Liver (tissue), 9 donors: ENCODE measurements around the gene VWF. TPM values are rescaled to one million over a fixed set of nuclear protein-coding genes. Genes with fewer than 3 reads are reported as not detected.

Experiments
- DNase-seq: peaks from one replicate; pipeline ENCODE4 v3.0.0-alpha.2; 2017; ENCODE audit warnings: low spot score
- H3K27ac ChIP-seq, 2 donors: one replicate each; pipeline ENCODE4 v1.7.0; 2013; ENCODE audit warnings: inconsistent platforms in 2 of 2, low read length in 2 of 2, control low read depth in 1 of 2, low read depth in 1 of 2, mild to moderate bottlenecking in 1 of 2
- H3K27me3 ChIP-seq, 4 donors: one replicate each; pipeline versions ENCODE4 v1.6.1 to v1.7.0; 2013; ENCODE audit warnings: low read length in 3 of 4, inconsistent platforms in 1 of 4, mild to moderate bottlenecking in 1 of 4, moderate library complexity in 1 of 4; ENCODE audit not compliant: control insufficient read depth in 4 of 4, insufficient read depth in 4 of 4
- H3K36me3 ChIP-seq, 4 donors: one replicate each; pipeline versions ENCODE4 v1.6.1 to v1.7.0; 2013; ENCODE audit warnings: low read length in 3 of 4, mild to moderate bottlenecking in 3 of 4, low read depth in 1 of 4, moderate library complexity in 1 of 4; ENCODE audit not compliant: control insufficient read depth in 4 of 4, insufficient read depth in 3 of 4
- H3K4me1 ChIP-seq, 4 donors: one replicate each; pipeline versions ENCODE4 v1.6.1 to v1.7.0; 2013; ENCODE audit warnings: low read length in 3 of 4, mild to moderate bottlenecking in 3 of 4, moderate library complexity in 1 of 4; ENCODE audit not compliant: control insufficient read depth in 4 of 4, insufficient read depth in 4 of 4
- H3K4me3 ChIP-seq, 3 donors: one replicate each; pipeline versions ENCODE4 v1.6.1 to v1.7.0; 2013; ENCODE audit warnings: low read length in 3 of 3, control low read depth in 1 of 3, low read depth in 1 of 3, mild to moderate bottlenecking in 1 of 3
- H3K9ac ChIP-seq, 2 donors: one replicate each; pipeline ENCODE4 v1.7.0; 2013; ENCODE audit warnings: low read length in 2 of 2, mild to moderate bottlenecking in 2 of 2, moderate library complexity in 2 of 2, control low read depth in 1 of 2, low read depth in 1 of 2
- H3K9me3 ChIP-seq, 4 donors: one replicate each; pipeline versions ENCODE4 v1.6.1 to v1.7.0; 2013; ENCODE audit warnings: low read length in 3 of 4; ENCODE audit not compliant: control insufficient read depth in 4 of 4
- ATF3 ChIP-seq: IDR thresholded peaks from 2 replicates; pipeline ENCODE4 v1.6.1; 2016; ENCODE audit warnings: antibody characterized with exemption
- EGR1 ChIP-seq, 2 donors: IDR thresholded peaks; 2 replicates each; pipeline ENCODE4 v1.6.1; 2016 to 2018; ENCODE audit warnings: antibody characterized with exemption in 2 of 2, low read depth in 2 of 2
- FOXA1 ChIP-seq: IDR thresholded peaks from 2 replicates; pipeline ENCODE4 v1.6.1; 2016; ENCODE audit warnings: antibody characterized with exemption
- FOXA2 ChIP-seq: IDR thresholded peaks from 2 replicates; pipeline ENCODE4 v1.6.1; 2016; ENCODE audit warnings: antibody characterized with exemption
- GABPA ChIP-seq, 2 donors: IDR thresholded peaks in 1 of 2; conservative IDR thresholded peaks in 1 of 2; 2 replicates each; pipeline ENCODE4 v1.6.1; 2016; ENCODE audit warnings: antibody characterized with exemption in 2 of 2, mild to moderate bottlenecking in 1 of 2, moderate library complexity in 1 of 2
- HNF4A ChIP-seq, 2 donors: conservative IDR thresholded peaks; 2 replicates each; pipeline ENCODE4 v1.6.1; 2016; ENCODE audit warnings: antibody characterized with exemption in 2 of 2, mild to moderate bottlenecking in 2 of 2
- MAX ChIP-seq: IDR thresholded peaks from 2 replicates; pipeline ENCODE4 v1.6.1; 2016; ENCODE audit warnings: antibody characterized with exemption
- NR2F2 ChIP-seq: IDR thresholded peaks from 2 replicates; pipeline ENCODE4 v1.6.1; 2016; ENCODE audit warnings: antibody characterized with exemption
- RAD21 ChIP-seq, 2 donors: IDR thresholded peaks; 2 replicates each; pipeline ENCODE4 v1.6.1; 2016; ENCODE audit warnings: antibody characterized with exemption in 2 of 2, mild to moderate bottlenecking in 2 of 2
- REST ChIP-seq: IDR thresholded peaks from 2 replicates; pipeline ENCODE4 v1.6.1; 2016; ENCODE audit warnings: antibody characterized with exemption, mild to moderate bottlenecking
- RXRA ChIP-seq, 2 donors: IDR thresholded peaks; 2 replicates each; pipeline ENCODE4 v1.6.1; 2017 to 2018; ENCODE audit warnings: antibody characterized with exemption in 2 of 2, mild to moderate bottlenecking in 1 of 2
- YY1 ChIP-seq: IDR thresholded peaks from 2 replicates; pipeline ENCODE4 v1.6.1; 2016; ENCODE audit warnings: antibody characterized with exemption, mild to moderate bottlenecking
- ZBTB33 ChIP-seq: IDR thresholded peaks from 2 replicates; pipeline ENCODE4 v1.6.1; 2016; ENCODE audit warnings: antibody characterized with exemption
- WGBS: extraction: QIAGEN DNeasy Blood & Tissue Kit; methylation state at CpG from one replicate; pipeline ENCODE4 v1.1.7; 2013; 5-methylcytosine and 5-hydroxymethylcytosine counted together
- polyA plus RNA-seq, 2 donors: library from polyadenylated mRNA; stranded (reverse) in 1 of 2; unstranded in 1 of 2; fragments of 200-250 nt in 1 of 2; fragments of >200 nt in 1 of 2; fragmentation: Nextera tagmentation in 1 of 2; extraction: Ambion mirVana in 1 of 2; gene quantifications; one replicate each; pipeline versions ENCODE4 v1.2.1 to v1.2.3, GENCODE V29; 2013 to 2015
- total RNA-seq, 2 donors: library from RNA; depleted of rRNA; stranded (reverse); fragments of >200 nt; gene quantifications; one replicate each; pipeline ENCODE4 v1.2.3, GENCODE V29; 2014
- donor health status: healthy.
- donor health status: healthy.
- donor health status: healthy.
- donor health status: healthy.
- donor health status: healthy.

VWF gene
- total and polyA plus RNA-seq, 4 donors = 2.1 to 10.8 (median 4.0) TPM

DNA sequence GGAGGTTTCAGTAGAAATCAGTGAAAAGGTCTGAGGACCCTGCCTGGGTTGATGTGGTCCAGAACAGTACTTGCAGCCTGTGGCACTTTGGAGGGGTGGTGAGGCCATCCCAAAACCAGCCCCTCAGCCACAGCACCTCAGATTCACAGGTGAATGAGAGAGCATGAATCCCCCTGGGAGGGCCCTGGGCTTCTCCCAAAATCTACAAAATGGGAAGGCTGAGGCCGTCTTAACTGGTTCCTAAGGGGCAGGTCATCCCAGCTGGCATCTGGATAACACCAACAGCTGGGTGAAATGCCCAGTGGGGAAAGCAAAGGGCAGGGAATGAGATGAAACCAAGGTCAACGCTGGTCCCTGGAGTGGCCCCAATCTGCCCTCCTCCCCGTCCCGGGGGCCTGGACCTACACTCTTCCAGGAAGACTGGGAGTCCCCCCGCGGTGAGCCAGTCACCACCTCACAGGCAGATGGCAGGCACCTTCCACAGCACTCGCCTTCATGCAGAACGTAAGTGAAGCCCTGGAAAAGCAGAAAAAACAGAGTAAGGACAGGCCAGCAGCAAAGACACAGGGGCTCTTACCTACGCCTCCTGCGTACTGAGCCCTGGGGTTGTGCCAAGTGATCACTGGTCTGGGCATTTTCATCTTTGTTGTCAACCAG lies 153.1 kb downstream of the VWF start:
- Histone ChIP-seq H3K27me3 (no peaks in the 10 kb centered on the region), H3K4me3 (no peak overlapping the region), H3K36me3 (no peaks in the 10 kb centered on the region), H3K4me1 (no peaks in the 10 kb centered on the region), H3K27ac (no peak overlapping the region), H3K9me3 (no peaks in the 10 kb centered on the region), H3K9ac (no peak overlapping the region)
- WGBS = 92% methylated on average over 10 of the region's 10 CpGs
- TF ChIP-seq GABPA (IDR thresholded peaks at IDR 0.05 in 1 of 2, conservative IDR thresholded peaks at IDR 0.05 in 1 of 2) = no peak
- no peak for TF ChIP-seq FOXA2
- TF ChIP-seq REST = no peak
- no peak for DNase-seq

DNA sequence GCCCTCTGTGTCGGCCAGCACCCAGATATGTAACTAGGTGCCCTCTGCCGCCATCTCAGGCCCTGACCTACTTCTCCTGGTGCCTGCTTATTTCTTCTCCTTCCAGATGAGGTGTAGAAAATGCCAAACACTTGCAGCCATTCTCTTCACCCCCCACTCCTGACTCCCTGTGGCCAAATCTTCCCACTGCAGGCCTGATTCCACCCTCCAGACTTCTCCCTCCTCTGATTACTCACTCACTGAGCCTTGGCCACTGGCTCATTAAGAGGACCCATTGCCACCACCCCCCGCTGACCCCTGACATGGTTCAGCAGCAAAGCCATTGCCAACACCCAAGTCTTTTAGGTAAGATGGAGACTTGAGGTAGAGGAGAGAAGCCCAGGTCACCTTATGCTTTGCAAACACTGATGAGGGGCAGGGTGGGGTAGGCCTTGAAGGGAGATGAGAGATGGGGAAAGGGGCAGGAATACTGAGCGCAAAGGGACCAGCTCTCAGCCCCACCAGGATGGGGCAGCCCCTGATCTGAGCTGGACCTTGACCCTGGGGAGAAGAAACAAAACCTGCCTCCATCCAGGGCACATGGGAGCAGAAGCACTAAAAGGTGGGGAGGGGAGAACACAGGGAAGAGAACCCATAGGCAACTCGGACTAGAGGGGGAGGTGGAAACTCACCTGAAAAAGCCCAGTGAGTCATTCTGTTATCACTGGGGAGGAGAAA lies 154.3 kb downstream of the VWF start:
- no peak for DNase-seq
- WGBS = 91% methylated on average over 5 of the region's 5 CpGs
- H3K9ac ChIP-seq = no peak overlapping the region
- H3K36me3 ChIP-seq = no peaks in the 10 kb centered on the region
- H3K27me3 ChIP-seq = no peaks in the 10 kb centered on the region
- TF ChIP-seq FOXA2 (no peak), RXRA (IDR thresholded peaks at IDR 0.05) (no peak)
- H3K4me3 ChIP-seq = no peak overlapping the region
- no peaks in the 10 kb centered on the region for H3K9me3 ChIP-seq
- no peak overlapping the region for H3K27ac ChIP-seq
- H3K4me1 ChIP-seq = no peaks in the 10 kb centered on the region

DNA sequence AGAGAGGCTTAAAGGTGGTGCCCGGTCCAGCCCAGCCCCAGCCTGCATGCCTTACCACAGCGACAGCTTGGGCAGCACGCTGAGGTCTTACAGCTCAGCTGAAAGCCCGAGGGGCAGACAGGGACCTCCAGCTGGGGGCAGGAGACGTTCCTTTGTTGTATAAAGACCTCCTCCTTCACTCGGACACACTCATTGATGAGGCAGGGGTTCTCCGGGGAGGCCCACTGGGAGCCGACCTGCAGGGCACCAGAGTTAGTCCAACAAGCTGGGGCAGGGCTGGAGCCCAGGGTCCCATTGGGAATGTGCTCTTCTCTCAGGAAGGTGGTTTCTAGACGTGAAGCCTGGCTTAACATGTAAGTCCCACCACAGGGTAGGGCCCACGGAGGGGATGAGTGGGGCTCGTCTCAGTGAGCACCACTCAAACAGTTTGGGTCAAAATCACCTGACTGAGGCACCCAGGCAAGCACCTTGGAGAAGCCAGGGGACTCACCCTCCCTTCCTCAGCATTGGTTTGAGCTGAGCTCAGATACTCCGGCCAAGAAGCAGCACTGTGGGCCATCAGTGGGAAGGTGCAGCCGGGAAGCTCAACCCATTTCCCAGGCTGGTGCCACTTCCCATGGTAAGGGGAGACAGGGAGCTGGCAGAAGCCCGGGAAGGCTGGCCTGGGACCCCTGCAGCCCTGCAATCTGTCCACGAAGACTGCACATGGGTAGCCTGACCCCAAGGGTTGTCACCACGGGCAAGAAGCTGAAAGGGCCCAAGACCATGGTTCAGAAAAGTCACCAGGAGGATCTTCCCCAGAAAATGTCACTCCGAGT lies 155.1 kb downstream of the VWF start:
- 87% methylated on average over 17 of the region's 17 CpGs for WGBS

More for the DNA sequence above, 155.1 kb downstream of the VWF start:
- no peaks in the 10 kb centered on the region for H3K27me3 ChIP-seq
- no peaks in the 10 kb centered on the region for H3K4me1 ChIP-seq
- no peaks in the 10 kb centered on the region for H3K9me3 ChIP-seq
- no peak for DNase-seq
- H3K9ac ChIP-seq = no peak overlapping the region
- H3K27ac ChIP-seq = no peak overlapping the region
- no peak for TF ChIP-seq EGR1 (IDR thresholded peaks at IDR 0.05; ENCODE audit: low read depth in 2 of 2)
- TF ChIP-seq REST = no peak
- TF ChIP-seq ATF3 = no peak
- no peak for TF ChIP-seq MAX
- no peak for TF ChIP-seq RAD21 (IDR thresholded peaks at IDR 0.05)
- TF ChIP-seq GABPA (IDR thresholded peaks at IDR 0.05 in 1 of 2, conservative IDR thresholded peaks at IDR 0.05 in 1 of 2) = no peak
- no peak for TF ChIP-seq ZBTB33
- TF ChIP-seq FOXA1 = no peak
- TF ChIP-seq YY1 = no peak
- TF ChIP-seq HNF4A (conservative IDR thresholded peaks at IDR 0.05) = no peak
- no peak for TF ChIP-seq FOXA2
- TF ChIP-seq NR2F2 = no peak
- no peaks in the 10 kb centered on the region for H3K36me3 ChIP-seq
- no peak overlapping the region for H3K4me3 ChIP-seq
